HEK293 (cell line): ENCODE results near the gene RNASEH2A.

Experiments used
- CTCF ChIA-PET: fragments of 350-600 bp; formaldehyde crosslinking; extraction: SDS; loops from one replicate; lab custom pipeline; 2021; ENCODE audit warnings: antibody characterized with exemption; lab: Yijun Ruan, JAX
- POLR2A ChIA-PET: fragments of 300-600 bp; formaldehyde crosslinking; extraction: SDS; loops from one replicate; lab custom pipeline; 2020; ENCODE audit warnings: antibody characterized with exemption, inconsistent platforms; lab: Yijun Ruan, JAX
- H3K27ac ChIP-seq: fragments of 200-500 bp; sonication (Bioruptor generic); 2 replicates; pipeline ENCODE4 v1.5.1; 2014; ENCODE audit warnings: low read depth, low read length, control low read depth, inconsistent platforms; ENCODE audit errors: extremely low read depth
- H3K36me3 ChIP-seq, 2 experiments: fragments of 200-500 bp in 1 of 2; sonication (Bioruptor generic) in 1 of 2; 1 replicate in 1 of 2; 2 replicates in 1 of 2; pipeline ENCODE4 v1.5.1; 2014 to 2017; ENCODE audit warnings: inconsistent platforms in 2 of 2, low read length in 2 of 2; ENCODE audit not compliant: control insufficient read depth in 2 of 2, insufficient read depth in 1 of 2
- H3K4me1 ChIP-seq: fragments of 200-500 bp; sonication (Bioruptor generic); 2 replicates; pipeline ENCODE4 v1.5.1; 2014; ENCODE audit warnings: mild to moderate bottlenecking, low read length, inconsistent platforms; ENCODE audit not compliant: control insufficient read depth, insufficient read depth
- H3K4me3 ChIP-seq: 2 replicates; pipeline ENCODE4 v1.5.1; 2011; ENCODE audit warnings: low read depth, mild to moderate bottlenecking, control low read depth, low read length, moderate library complexity
- H3K9me3 ChIP-seq: fragments of 200-500 bp; sonication (Bioruptor generic); 2 replicates; pipeline ENCODE4 v1.5.1; 2014; ENCODE audit warnings: low read depth, low read length, inconsistent platforms; ENCODE audit not compliant: control insufficient read depth, insufficient read depth
- CTCF ChIP-seq: fragments of 450-650 bp; formaldehyde crosslinking; IDR thresholded peaks from 2 replicates; pipeline ENCODE4 v1.5.1; 2016; ENCODE audit warnings: missing biosample characterization, missing genetic modification characterization
- GLI2 ChIP-seq: fragments of 450-650 bp; formaldehyde crosslinking; IDR thresholded peaks from 2 replicates; pipeline ENCODE4; 2017; ENCODE audit warnings: missing biosample characterization, missing genetic modification characterization, low read depth, borderline replicate concordance
- HOXC10 ChIP-seq: sonication (generic); formaldehyde crosslinking; IDR thresholded peaks from 2 replicates; pipeline ENCODE4 v1.8.1; 2023; ENCODE audit warnings: mild to moderate bottlenecking, missing genetic modification reagents
- MEIS1 ChIP-seq: sonication (generic); formaldehyde crosslinking; IDR thresholded peaks from 2 replicates; pipeline ENCODE4 v1.8.1; 2022; ENCODE audit warnings: missing genetic modification reagents, mild to moderate bottlenecking, borderline replicate concordance
- MZF1 ChIP-seq: fragments of 450-650 bp; formaldehyde crosslinking; IDR thresholded peaks from 2 replicates; pipeline ENCODE4 v1.5.1; 2017; ENCODE audit warnings: missing biosample characterization, missing genetic modification characterization, borderline replicate concordance
- PRDM2 ChIP-seq: fragments of 450-650 bp; formaldehyde crosslinking; IDR thresholded peaks from 2 replicates; pipeline ENCODE4 v1.5.1; 2016; ENCODE audit warnings: missing biosample characterization, missing genetic modification characterization, borderline replicate concordance
- ZBTB21 ChIP-seq: fragments of 450-650 bp; formaldehyde crosslinking; IDR thresholded peaks from 2 replicates; pipeline ENCODE4 v1.5.1; 2017; ENCODE audit warnings: missing biosample characterization, missing genetic modification characterization
- ZNF19 ChIP-seq: fragments of 450-650 bp; formaldehyde crosslinking; IDR thresholded peaks from 2 replicates; pipeline ENCODE4; 2016; ENCODE audit warnings: missing biosample characterization, missing genetic modification characterization, low read depth
- ZNF449 ChIP-seq: fragments of 450-650 bp; formaldehyde crosslinking; IDR thresholded peaks from 2 replicates; pipeline ENCODE4 v1.5.1; 2017; ENCODE audit warnings: missing biosample characterization, mild to moderate bottlenecking, missing genetic modification characterization, moderate library complexity
- ZNF501 ChIP-seq: fragments of 450-650 bp; formaldehyde crosslinking; IDR thresholded peaks from 2 replicates; pipeline ENCODE4 v1.5.1; 2016; ENCODE audit warnings: missing biosample characterization, missing genetic modification characterization
- ZNF544 ChIP-seq: fragments of 450-650 bp; formaldehyde crosslinking; IDR thresholded peaks from 2 replicates; pipeline ENCODE4 v1.5.0; 2017; ENCODE audit warnings: missing biosample characterization, missing genetic modification characterization
- ZNF596 ChIP-seq: fragments of 450-650 bp; IDR thresholded peaks from 2 replicates; pipeline ENCODE4 v1.5.0; 2018; ENCODE audit warnings: missing biosample characterization, mild to moderate bottlenecking, missing genetic modification characterization, moderate library complexity
- ZNF76 ChIP-seq: fragments of 450-650 bp; formaldehyde crosslinking; IDR thresholded peaks from 2 replicates; pipeline ENCODE4; 2016; ENCODE audit warnings: low read depth, missing biosample characterization, missing genetic modification characterization, borderline replicate concordance
- ZNF785 ChIP-seq: fragments of 450-650 bp; formaldehyde crosslinking; IDR thresholded peaks from 2 replicates; pipeline ENCODE4 v1.5.1; 2016; ENCODE audit warnings: missing biosample characterization, missing genetic modification characterization
- ZSCAN16 ChIP-seq: fragments of 450-650 bp; formaldehyde crosslinking; IDR thresholded peaks from 2 replicates; pipeline ENCODE4 v1.5.1; 2016; ENCODE audit warnings: missing biosample characterization, missing genetic modification characterization

RNASEH2A gene

GRCh38 chr19:12847159-12848139, 41.1 kb downstream of the RNASEH2A start (continued):
- TF ChIP-seq MEIS1 (CRISPR knock-in tag) (no peak), ZBTB21 (tag by site-specific recombination) (no peak), ZNF596 (tag by site-specific recombination) (no peak), GLI2 (tag by site-specific recombination) (no peak), ZNF449 (no peak), CTCF (tag by site-specific recombination) (peak; percentile 97), ZNF76 (tag by site-specific recombination) (peak; percentile 34; the same call in 1 of the 2 replicates), ZNF785 (tag by site-specific recombination) (peak; percentile 100)

- H3K27ac ChIP-seq, result no peak overlapping the region
- no peaks in the 10 kb centered on the region for H3K4me1 ChIP-seq
- H3K9me3 ChIP-seq, result no peaks in the 10 kb centered on the region
- CTCF ChIA-PET, result interaction anchor here (0.5 to 1.4 kb wide), 2 partner anchors 9 to 68 kb away, joined by 3 read pairs; no protein-coding TSS in a partner anchor
- H3K4me3 ChIP-seq, result no peak overlapping the region
- TF ChIP-seq ZNF19 (tag by site-specific recombination) (no peak), ZNF501 (tag by site-specific recombination) (no peak), MZF1 (tag by site-specific recombination) (no peak), HOXC10 (CRISPR knock-in tag) (no peak), ZNF544 (tag by site-specific recombination) (no peak), PRDM2 (tag by site-specific recombination) (no peak), ZSCAN16 (tag by site-specific recombination) (no peak)
- TF ChIP-seq, all 188 proteins: peak for 0
- no peaks in the 10 kb centered on the region; a peak in 1 of 3 replicates for H3K36me3 ChIP-seq
- POLR2A ChIA-PET, result no interaction called here
Measured at GRCh38 chr19:12856653-12857052, 50.3 kb downstream of the RNASEH2A start.
